Keratinocyte (primary cell): ENCODE results near the gene HK1.

Experiments used
- CTCF ChIP-seq, 3 experiments: IDR thresholded peaks in 1 of 3; conservative IDR thresholded peaks in 1 of 3; optimal IDR thresholded peaks in 1 of 3; 2 replicates in 2 of 3; 3 replicates in 1 of 3; pipeline versions ENCODE3 to v1.5.1; 2011; ENCODE audit warnings: low read length in 3 of 3, mild to moderate bottlenecking in 3 of 3, moderate library complexity in 2 of 3, control low read depth in 1 of 3, inconsistent platforms in 1 of 3; ENCODE audit not compliant: insufficient read depth in 2 of 3; ENCODE audit errors: extremely low read depth in 1 of 3
- EZH2 ChIP-seq: IDR thresholded peaks from one replicate; pipeline ENCODE4 v1.6.1; 2012; ENCODE audit warnings: inconsistent platforms, mild to moderate bottlenecking, low read length, moderate library complexity

DNA sequence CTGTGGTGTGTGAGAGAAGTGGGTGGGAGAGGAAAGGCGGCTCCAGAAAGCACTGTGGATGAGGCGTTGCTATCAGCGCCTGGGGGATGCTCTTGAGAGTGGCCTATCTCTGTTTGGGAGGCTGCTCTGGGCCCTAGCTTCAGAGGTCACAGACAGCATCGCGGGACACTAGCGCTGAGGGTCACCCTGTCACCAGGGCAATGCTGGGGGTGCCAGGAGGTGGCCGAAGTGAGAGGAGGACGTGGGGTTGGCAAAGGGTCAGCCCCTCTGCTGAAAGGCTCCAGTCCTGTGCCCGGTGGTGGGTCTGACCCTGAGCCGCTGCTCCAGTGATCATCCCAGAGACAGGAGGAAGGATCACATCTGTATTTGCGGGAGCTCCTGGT lies 141.4 kb downstream of the HK1 start:
- TF ChIP-seq CTCF (optimal IDR thresholded peaks at IDR 0.05 in 1 of 3, IDR thresholded peaks at IDR 0.05 in 1 of 3, conservative IDR thresholded peaks at IDR 0.05 in 1 of 3; ENCODE audit: extremely low read depth in 1 of 3, insufficient read depth in 2 of 3, low read length in 3 of 3) (no peak), EZH2 (no peak)
